ENCODE results near the gene ABCC10. TPM values are rescaled to one million over a fixed set of nuclear protein-coding genes. Genes with fewer than 3 reads are reported as not detected.

Gene ABCC10
- total RNA-seq, 2 donors from 2014 or later: 18.0 to 38.1 TPM

- Histone ChIP-seq H3K9me3 (no peaks in the 10 kb centered on the region), H3K4me3 (no peak overlapping the region), H3K36me3 (no peaks in the 10 kb centered on the region), H3K27ac (no peak overlapping the region), H3K4me1 (replicated peaks) (no peaks in the 10 kb centered on the region), H3K27me3 (replicated peaks; ENCODE audit: insufficient read depth) (no peaks in the 10 kb centered on the region)
- TF ChIP-seq POLR2AphosphoS5 (IDR thresholded peaks at IDR 0.05) (no peak), CTCF (IDR thresholded peaks at IDR 0.05) (no peak), POLR2A (IDR thresholded peaks at IDR 0.05) (no peak)
- intact Hi-C loops (cut with DNase I): no loop called here
- DNase-seq (ENCODE audit: low spot score): no peak
- 95% methylated on average over 4 of the region's 4 CpGs for WGBS
These were observed 32.4 kb upstream of the ABCC10 start for GRCh38 chr6:43394982-43395381.

GRCh38 chr6:43395776-43396175 is 31.6 kb upstream of the ABCC10 start:
- H3K27ac ChIP-seq: peak overlapping the region; percentile 20 to 49
- DNase-seq (ENCODE audit: low spot score): no peak
- H3K4me3 ChIP-seq: no peak overlapping the region
- H3K27me3 ChIP-seq (replicated peaks; ENCODE audit: insufficient read depth): no peaks in the 10 kb centered on the region
- WGBS: 63% methylated on average over 4 of the region's 4 CpGs
- no peaks in the 10 kb centered on the region for H3K36me3 ChIP-seq
- no peaks in the 10 kb centered on the region for H3K9me3 ChIP-seq
- intact Hi-C loops (cut with DNase I): no loop called here
- no peaks in the 10 kb centered on the region for H3K4me1 ChIP-seq (replicated peaks)
- TF ChIP-seq POLR2AphosphoS5 (IDR thresholded peaks at IDR 0.05) (no peak), CTCF (IDR thresholded peaks at IDR 0.05) (no peak), POLR2A (IDR thresholded peaks at IDR 0.05) (no peak)

- peak overlapping the region; percentile 20 to 49 for H3K27ac ChIP-seq
- no peaks in the 10 kb centered on the region for H3K27me3 ChIP-seq (replicated peaks; ENCODE audit: insufficient read depth)
- intact Hi-C loops (cut with DNase I): no loop called here
- no peak overlapping the region for H3K4me3 ChIP-seq
- DNase-seq (ENCODE audit: low spot score): peak; percentile 61
- no peaks in the 10 kb centered on the region for H3K36me3 ChIP-seq
- no peaks in the 10 kb centered on the region for H3K9me3 ChIP-seq
- H3K4me1 ChIP-seq (replicated peaks): no peaks in the 10 kb centered on the region
- TF ChIP-seq POLR2A (IDR thresholded peaks at IDR 0.05): no peak
- TF ChIP-seq CTCF (IDR thresholded peaks at IDR 0.05): no peak
- TF ChIP-seq POLR2AphosphoS5 (IDR thresholded peaks at IDR 0.05): peak; percentile 73
- WGBS: 47% methylated on average over 6 of the region's 6 CpGs
These were observed 30.8 kb upstream of the ABCC10 start for GRCh38 chr6:43396408-43397149.

- no peak for DNase-seq (ENCODE audit: low spot score)
- 69% methylated on average over 3 of the region's 3 CpGs for WGBS
- no peak overlapping the region for H3K27ac ChIP-seq
- no peaks in the 10 kb centered on the region for H3K9me3 ChIP-seq
- H3K4me1 ChIP-seq (replicated peaks): no peaks in the 10 kb centered on the region
- no peak for TF ChIP-seq POLR2AphosphoS5 (IDR thresholded peaks at IDR 0.05)
- no peak for TF ChIP-seq POLR2A (IDR thresholded peaks at IDR 0.05)
- intact Hi-C loops (cut with DNase I): no loop called here
- H3K27me3 ChIP-seq (replicated peaks; ENCODE audit: insufficient read depth): no peaks in the 10 kb centered on the region
- H3K4me3 ChIP-seq: no peak overlapping the region
- H3K36me3 ChIP-seq: no peaks in the 10 kb centered on the region
These were observed 27.3 kb upstream of the ABCC10 start for GRCh38 chr6:43399932-43400487.

GRCh38 chr6:43401730-43402129 is 25.6 kb upstream of the ABCC10 start:
- Histone ChIP-seq H3K4me3 (no peak overlapping the region), H3K9me3 (no peaks in the 10 kb centered on the region), H3K27ac (no peak overlapping the region), H3K27me3 (replicated peaks; ENCODE audit: insufficient read depth) (no peaks in the 10 kb centered on the region), H3K4me1 (replicated peaks) (no peaks in the 10 kb centered on the region), H3K36me3 (no peaks in the 10 kb centered on the region)
- no peak for DNase-seq (ENCODE audit: low spot score)
- intact Hi-C loops (cut with DNase I): no loop called here
- 81% methylated on average over 3 of the region's 3 CpGs for WGBS
- TF ChIP-seq POLR2AphosphoS5 (IDR thresholded peaks at IDR 0.05): no peak
- TF ChIP-seq CTCF (IDR thresholded peaks at IDR 0.05): no peak
- no peak for TF ChIP-seq POLR2A (IDR thresholded peaks at IDR 0.05)
